GM18505 (cell line): ENCODE results near the gene CHIC1.
"Not testable (repeated sequence)": the region's sequence is repeated elsewhere in the genome, so short reads cannot be mapped to it uniquely, and the experiment has no call there.

ENCODE experiments used
- ATAC-seq: cut with Tn5 transposase; IDR thresholded peaks from one replicate; pipeline ENCODE4 v1.9.1; 2021; ENCODE audit not compliant: unreplicated experiment
- POLR2A ChIP-seq: IDR thresholded peaks from 4 replicates; pipeline ENCODE4 v1.6.1; 2011; ENCODE audit warnings: borderline replicate concordance; ENCODE audit not compliant: insufficient read depth, insufficient read length; ENCODE audit errors: extremely low read depth

The CHIC1 gene

DNA sequence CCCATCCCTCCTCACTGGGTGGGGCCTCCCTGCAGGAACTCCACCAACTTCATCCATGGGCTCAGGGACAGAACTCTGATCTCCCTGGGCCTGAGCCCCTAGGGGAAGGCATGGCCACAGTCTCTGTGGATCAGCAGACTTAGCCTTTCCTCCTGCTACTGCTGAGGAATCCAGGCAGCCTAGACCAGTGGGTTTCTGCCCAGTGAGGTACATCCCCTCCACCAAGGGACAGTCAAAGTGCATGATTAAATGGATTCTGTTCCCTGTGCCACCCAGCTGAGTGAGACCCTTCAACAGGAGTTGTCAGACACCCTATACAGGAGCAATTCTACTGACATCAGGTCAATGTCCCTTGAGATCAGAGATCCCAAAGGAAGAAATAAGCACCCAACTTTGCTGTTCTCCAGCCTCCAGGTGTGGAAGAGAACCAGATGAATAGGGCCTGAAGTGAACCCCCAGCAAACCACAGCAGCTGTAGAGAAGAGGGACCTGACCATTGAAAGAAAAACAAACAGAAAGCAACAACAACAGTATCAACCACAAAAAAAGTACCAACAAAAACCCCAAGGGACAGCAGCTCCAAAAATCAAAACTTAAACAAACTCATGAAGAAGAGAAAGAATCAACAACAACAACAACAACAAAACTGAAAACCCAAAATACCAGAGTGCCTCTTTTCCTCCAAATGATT lies 84.8 kb downstream of the CHIC1 start:
- no peak for TF ChIP-seq POLR2A
- ATAC-seq = no peak

DNA sequence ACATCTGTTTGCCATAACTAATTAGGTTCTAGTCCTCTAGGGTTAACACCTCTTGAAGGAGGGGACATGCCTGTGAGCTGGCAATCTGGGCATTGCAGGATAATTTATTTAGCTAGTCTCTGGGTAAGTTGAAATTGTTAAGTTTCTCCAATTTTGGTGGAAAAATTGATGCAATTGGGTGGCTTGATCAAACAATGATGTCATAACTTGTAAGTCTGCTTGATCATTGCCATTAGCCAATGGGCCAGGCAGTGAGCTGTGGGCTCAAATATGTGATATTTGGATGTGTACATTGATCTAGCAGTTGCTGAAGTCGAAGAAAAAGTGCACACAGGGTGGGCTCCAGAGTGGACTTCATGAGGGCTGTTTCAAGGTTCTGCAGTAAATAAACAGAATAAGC lies 98.3 kb downstream of the CHIC1 start:
- ATAC-seq = not testable (repeated sequence)

DNA sequence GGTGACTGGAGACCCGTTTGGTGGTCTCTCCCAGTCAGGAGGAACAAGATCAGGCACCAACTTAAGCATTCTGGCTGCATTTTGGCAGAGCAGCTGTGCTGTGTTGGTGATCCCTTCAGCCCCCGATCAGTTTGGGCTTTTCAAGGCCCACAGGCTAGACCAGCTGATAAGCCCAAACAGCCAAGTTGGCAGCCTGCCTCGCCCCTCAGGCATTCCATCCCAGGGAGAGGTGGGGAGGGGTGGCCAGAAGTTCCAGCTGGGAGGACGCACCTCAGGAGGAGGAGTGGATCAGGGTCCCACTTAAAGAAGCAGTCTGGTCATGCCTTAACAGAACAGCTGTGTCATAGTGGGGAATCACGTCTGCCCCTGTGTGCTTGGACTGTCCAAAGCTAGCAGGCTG lies 105.8 kb downstream of the CHIC1 start:
- TF ChIP-seq POLR2A = no peak

DNA sequence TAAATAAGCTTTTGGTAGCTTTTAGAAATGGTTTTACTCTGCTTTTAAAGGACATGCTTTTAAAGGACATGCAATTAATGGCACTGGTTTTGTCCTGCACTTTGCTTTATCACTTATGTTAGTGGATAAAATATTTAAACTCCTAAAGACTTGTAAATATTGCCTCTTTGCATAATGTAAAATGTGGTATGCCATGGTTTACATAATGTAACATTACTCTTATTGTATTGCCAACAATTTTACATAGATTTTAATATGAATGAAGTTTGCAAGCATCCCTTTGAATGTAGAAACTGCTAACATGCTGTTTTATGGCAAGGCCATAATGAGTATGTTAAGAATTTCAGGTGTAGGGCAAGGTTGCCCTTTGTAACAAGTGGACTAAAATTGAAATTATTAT lies 118.4 kb downstream of the CHIC1 start:
- no peak for ATAC-seq
- TF ChIP-seq POLR2A = no peak

More for the DNA sequence above, 105.8 kb downstream of the CHIC1 start:
- ATAC-seq = no peak

DNA sequence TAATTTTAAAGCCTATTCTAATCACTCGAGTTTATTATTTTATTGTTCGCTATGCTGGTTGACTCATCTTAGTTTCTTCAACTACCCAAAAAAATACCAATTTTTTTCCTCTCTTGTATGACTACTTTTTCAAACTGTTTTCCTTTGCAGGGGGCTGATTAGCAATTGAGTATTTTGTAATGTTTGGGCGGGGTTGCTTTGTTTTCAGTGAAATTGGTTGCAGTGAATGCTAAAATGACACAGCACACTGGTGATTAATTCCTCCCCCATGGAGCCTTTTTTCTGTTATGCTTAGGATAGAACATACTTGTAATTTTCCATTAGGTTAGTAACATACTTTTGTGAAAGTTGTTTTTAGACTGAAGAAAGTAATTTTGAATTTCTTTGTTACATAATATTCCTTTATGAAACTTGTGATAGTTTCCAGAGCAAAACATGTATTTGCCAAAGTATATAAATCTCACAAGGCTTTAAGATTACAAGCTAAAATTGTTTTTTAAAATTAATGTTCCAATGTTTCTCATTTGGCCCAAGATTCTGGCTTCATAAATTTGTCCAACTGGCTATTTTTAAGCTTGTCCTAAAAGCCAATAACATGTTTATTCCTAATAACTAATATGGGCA lies 120.4 kb downstream of the CHIC1 start:
- no peak for ATAC-seq
- no peak for TF ChIP-seq POLR2A

DNA sequence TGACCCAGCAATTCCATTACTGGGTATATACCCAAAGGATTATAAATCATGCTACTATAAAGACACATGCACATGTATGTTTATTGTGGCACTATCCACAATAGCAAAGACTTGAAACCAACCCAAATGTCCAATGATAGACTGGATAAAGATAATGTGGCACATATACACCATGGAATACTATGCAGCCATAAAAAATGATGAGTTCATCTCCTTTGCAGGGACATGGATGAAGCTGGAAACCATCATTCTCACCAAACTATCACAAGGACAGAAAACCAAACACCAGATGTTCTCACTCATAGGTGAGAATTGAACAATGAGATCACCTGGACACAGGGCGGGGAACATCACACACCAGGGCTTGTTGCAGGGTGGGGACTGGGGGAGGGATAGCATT lies 144.0 kb downstream of the CHIC1 start:
- not testable (repeated sequence) for ATAC-seq

DNA sequence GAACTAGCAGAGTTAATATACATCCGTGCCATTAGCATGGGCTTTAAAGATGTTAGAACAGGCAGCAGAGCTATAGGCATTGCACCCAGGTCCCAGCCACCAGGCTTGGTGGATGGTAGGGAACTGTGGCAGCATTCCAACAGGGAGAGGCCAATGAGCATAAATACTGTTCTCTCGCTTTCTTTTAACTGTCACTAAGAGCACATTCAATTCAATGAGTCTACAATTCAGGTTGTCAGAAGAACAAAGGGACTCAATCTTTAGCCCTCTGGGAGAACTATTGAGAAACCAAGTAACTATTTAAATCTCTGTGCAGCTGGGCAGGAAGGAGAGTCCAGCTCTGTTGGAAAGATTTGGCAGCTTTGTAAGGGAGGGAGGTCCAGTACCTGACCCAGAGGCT lies 165.6 kb downstream of the CHIC1 start:
- no peak for ATAC-seq
- no peak for TF ChIP-seq POLR2A
